ENCODE measurements around the gene C11orf98.
"Not testable (repeated sequence)": the region's sequence is repeated elsewhere in the genome, so short reads cannot be mapped to it uniquely, and the experiment has no call there.

C11orf98 gene

DNA sequence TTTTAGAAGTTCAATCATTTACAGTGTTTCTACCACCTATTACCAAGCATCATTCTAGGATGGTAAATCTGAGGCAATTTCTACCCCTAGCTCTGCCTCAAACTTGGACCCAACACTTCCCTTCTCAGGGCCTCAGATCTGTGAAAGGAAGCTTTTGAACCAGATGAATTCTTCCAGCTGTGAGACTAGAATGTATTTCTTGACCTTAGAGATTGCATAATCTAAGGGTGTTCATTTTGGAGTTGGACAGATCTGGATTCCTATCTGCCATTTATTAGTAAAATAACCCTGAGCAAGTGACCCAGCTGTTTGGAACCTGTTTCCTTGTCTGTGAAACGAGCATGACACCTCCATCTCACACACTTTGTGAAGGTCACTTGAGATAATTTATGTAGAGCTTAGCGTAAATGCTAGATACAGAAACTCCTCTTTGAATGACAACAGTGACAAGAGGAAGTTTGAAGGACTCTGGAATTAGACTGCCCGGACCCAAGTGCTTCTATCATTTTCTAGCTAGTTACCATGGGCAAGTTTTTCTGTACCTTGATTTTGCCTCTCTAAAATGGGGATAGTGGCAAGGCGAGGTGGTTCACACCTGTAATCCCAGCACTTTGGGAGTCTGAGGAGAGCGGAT, 8.1 kb downstream of the C11orf98 start:
- no peak for FAIRE-seq
- DNase-seq (ENCODE audit: insufficient read length, low spot score): no peak

- FAIRE-seq (no peak), DNase-seq (ENCODE audit: insufficient read length, low spot score) (no peak)
Observed at GRCh38 chr11:62654297-62654696, 10.7 kb downstream of the C11orf98 start.

DNA sequence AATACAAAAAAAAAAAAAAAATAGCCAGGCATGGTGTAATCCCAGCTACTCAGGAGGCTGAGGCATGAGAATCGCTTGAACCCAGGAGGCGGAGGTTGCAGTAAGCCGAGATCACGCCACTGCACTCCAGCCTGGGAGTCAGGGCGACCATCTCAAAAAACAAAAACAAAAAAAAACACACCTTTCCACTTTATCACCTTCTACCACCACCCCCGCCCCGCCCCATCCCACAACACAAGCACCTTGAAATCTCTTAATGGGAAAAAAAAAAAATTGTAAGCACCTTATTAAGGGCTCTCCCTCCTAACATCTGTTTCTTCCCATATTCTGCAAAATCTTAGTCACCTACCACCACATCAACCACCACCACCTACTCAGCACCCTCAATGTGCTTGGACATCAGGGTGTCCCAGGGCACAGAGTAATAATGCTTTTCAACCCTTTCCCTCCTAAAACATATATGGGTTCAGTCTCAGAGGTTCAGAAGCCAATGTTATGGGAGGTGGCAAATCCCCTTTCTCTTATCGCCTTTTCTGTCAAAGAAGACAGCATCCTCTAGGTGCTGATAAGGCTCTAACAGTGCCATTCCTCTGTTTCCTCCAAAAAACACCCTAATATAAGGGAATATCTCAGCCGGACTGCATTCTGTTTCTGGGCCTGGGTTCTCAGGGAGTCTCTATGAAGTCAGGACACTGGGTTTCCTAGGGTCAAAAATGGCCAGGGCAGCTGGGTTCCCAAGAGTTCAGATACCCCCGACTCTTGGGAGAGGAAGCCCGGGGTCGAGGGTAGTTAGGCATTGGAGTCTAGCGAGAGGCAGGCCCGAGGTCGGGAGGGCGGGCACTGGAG, 12.6 kb downstream of the C11orf98 start:
- no peak for DNase-seq (ENCODE audit: insufficient read length, low spot score)
- FAIRE-seq: peak; percentile 84

DNA sequence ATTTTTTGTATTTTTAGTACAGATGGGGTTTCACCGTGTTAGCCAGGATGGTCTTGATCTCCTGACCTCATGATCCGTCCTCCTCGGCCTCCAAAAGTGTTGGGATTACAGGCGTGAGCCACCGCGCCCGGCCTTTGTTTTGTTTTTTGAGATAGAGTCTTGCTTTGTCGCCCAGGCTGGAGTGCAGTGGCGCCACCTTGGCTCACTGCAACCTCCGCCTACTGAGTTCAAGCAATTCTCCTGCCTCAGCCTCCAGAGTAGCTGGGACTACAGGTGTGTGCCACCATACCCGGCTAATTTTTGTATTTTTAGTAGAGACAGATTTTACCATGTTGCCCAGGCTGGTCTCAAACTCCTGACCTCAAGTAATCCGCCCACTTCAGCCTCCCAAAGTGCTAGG, 14.7 kb downstream of the C11orf98 start:
- not testable (repeated sequence) for FAIRE-seq; DNase-seq (ENCODE audit: insufficient read length, low spot score)

DNA sequence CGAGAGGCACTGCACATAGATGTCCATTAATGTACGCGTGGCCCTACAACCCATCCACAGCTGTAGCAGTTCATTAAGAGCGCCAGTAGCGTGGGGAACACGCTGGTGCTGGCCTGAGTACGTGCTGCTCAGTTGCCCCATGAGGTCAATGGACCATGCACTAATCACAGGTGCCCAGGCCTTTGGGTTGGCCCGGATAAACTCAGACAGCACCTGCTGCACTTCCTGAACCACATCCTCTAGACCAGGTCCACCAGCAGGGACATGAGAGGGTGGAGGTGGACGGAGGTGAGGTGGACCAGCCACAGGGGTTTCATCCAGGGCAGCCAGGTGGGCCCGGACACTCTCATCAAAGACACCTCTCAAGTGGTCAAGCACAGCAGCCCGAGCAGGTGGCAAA, 15.5 kb downstream of the C11orf98 start:
- FAIRE-seq: no peak
- DNase-seq (ENCODE audit: insufficient read length, low spot score): no peak

DNA sequence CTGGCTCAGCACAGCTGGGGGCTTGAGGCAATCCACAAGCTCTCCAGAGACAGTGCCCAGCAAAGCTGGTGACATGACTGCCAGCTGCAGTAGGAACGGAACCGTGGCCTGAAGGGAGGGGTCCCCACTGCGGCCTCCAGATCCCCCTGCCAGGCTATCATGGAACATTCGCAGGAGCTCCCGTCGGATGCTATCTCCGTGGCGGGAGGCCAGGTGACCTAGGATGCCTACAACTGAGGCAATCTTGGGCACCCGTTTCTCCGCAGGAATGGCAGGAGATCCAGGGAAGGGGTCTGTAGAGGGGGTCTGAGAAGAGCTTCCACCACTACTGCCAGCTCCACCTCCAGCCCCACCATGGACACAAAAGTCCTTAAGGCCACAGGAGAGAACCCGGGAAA, 16.0 kb downstream of the C11orf98 start:
- FAIRE-seq: no peak
- DNase-seq (ENCODE audit: insufficient read length, low spot score): no peak

- FAIRE-seq (no peak), DNase-seq (ENCODE audit: insufficient read length, low spot score) (no peak)
Observed at GRCh38 chr11:62648185-62648966, 16.6 kb downstream of the C11orf98 start.

DNA sequence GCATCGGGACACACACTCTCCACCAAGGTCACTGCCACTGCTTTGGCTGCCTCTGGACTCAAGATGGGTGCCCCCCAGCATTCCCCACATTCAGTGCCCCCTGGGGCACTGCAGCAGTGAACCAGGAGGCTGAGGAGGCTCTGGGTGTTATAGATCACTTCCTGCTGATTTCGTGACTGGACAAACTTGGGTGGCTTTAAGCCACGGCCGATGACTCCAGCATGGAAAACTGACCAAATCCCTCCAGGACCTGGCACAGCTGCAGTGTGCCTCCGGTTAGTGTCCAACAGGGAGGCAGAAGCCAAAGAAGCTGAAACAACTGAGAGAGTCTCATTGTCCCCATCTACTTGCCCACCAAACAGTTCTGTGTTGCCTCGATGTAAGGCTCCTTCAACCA, 17.4 kb downstream of the C11orf98 start:
- FAIRE-seq (no peak), DNase-seq (ENCODE audit: insufficient read length, low spot score) (no peak)

DNA sequence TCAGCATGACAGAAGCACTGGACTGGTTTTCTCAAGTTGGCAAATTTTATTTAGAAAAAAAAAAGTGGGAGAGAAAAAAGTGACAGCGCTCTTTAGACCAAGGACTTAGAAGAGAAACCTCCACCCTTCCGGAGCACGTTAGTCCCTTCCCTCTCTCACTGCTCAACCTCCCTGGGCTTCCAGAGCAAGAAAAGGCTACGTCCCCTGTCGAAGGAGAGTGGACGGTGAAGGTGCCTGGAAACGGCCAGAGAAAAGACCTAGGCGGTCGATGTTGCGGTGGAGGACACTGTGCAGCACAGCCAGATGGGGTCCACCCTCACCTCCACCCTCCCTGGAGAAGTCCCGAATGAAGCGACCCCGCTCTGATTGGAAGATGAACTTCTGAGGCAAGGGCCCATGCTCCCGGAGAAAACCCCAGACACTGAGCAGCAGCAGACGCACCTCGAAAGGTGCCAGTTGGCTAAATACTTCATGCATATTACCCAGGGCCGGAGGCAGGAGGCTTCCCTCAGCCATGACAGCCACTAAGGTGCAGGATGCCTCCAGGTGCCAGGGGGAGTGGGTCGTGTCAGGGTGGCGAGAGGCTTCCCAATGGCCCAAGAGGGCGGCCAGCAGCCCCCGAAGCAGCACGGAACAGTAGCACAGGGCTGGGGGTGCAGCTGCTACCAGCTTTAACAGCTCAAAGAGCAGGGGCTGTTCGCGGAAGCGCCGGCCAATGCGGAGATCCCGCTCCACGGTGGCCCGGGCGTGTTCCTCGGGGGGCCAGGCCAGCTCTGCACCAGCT, 18.0 kb downstream of the C11orf98 start:
- DNase-seq (ENCODE audit: insufficient read length, low spot score): no peak
- no peak for FAIRE-seq

DNA sequence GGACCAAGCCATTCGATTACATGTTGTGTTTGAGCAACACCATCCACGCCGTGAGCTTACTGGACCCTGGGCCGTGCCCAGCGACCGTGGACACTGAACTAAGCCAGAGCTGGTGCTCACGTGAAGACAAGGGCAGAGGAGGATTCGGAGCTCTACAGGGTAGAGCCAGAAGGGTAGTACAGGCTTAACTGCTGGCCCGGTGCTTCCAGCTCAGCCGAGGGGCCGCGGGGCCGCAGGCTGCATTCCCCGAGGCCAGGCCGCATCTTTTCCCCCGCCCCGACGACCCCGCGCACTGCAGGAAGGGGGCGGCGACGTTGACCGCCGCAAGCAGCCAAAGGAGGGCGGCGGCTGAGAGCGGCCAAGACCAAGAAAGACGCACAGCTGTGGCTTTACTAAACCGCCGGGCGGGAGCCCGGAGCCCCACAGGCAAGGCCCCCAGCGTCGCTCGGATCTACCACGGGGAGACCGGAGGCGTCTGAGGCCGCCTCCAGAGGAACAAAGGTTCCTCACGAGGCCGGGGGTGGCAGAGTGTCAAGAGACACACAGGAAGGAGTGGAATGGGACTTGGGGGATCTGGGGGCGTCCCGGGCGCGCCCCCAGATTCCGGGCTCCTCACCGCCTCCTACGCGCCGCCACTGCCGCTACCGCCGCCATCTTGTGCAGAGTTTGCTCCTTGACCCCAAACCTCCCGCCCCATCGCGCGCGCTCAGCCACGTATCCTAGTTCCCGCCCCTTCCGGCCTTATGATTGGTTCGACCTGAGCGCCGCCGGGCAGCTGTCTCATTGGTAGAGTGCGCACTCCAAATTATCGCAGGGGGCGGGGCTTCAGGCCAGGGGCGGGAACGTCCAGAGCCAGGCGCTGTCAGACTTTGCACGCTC, 18.8 kb downstream of the C11orf98 start, which contains the start of gene GANAB:
Gene GANAB (minus strand): TSS at position 668 of the 879 bp plus-strand sequence. CDS start 14 bp downstream, at position 654.
- FAIRE-seq (peak; percentile 75), DNase-seq (ENCODE audit: insufficient read length, low spot score) (peak; percentile 99)

- DNase-seq (ENCODE audit: insufficient read length, low spot score) (no peak), FAIRE-seq (peak; percentile 69)
Observed at GRCh38 chr11:62645671-62645945, 19.4 kb downstream of the C11orf98 start.

- no peak for DNase-seq (ENCODE audit: insufficient read length, low spot score)
- no peak for FAIRE-seq
Observed at GRCh38 chr11:62644220-62644619, 20.8 kb downstream of the C11orf98 start.

DNA sequence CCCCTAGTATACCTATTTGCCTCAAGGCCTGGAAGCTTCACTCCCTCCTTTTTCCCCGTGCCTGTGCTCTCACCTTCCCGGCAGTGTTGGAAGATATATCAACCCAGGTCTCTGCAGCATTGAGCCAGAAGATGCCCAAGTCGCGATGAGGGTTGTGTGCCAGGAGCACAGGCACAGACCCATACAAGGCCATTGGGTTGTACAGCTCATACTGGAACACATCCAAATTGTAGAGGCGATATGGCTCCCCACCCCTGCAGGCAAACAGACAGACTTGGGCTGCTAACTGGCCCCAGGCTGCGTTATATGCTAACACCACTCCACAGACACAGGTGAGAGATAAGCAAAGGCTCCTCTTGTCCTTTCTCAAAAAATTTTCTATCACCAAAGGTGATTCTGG, 32.5 kb downstream of the C11orf98 start:
- FAIRE-seq: no peak
- no peak for DNase-seq (ENCODE audit: insufficient read length, low spot score)

DNA sequence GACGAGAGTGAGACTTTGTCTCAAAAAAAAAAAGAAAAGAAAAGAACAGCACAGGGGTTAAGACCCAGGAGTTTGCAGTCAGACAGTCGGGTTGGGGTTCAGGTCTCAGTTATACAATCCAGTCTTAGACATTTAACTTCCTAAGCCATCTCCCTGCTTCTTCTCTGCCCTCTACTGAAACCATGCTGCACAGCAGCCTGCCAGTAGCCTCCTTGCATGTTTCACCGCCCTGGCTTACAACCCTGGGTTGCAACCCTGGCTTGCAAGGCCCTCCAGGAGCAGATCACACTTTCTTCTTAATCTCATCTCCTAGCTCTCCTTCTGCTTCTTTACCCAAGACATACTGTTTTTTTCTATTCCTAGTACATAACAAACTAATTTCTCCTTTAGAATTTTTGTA, 37.3 kb downstream of the C11orf98 start:
- DNase-seq (ENCODE audit: insufficient read length, low spot score): no peak
- FAIRE-seq: no peak

DNA sequence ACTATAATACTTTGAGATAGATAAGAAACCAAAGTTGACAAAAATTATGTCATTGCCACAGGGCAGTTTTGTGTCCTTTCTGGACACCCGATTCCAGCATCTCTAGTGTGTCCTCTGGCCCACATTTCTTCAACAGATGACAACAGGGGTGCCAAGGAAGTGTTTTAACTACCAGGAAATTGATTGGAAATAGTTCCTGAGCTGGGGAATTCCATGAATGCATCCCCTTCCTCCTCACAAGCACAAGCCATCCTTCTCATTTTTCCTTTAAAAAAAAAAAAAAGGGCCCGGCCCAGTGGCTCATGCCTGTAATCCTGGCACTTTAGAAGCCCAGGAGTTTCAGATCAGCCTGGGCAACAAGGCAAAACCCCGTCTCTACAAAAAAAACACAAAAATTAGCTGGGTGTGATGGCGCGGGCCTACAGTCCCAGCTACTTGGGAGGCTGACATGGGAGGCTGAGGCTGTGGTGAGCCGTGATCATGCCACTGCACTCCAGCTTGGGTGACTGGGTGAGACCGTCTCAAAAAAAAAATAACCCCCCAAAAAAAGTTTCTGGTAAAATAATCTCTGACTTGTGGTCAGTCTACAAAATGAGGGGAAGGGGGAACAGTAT, 42.4 kb downstream of the C11orf98 start:
- no peak for DNase-seq (ENCODE audit: insufficient read length, low spot score)
- FAIRE-seq: no peak

- peak; percentile 95 for FAIRE-seq
Observed at GRCh38 chr11:62621567-62622470, 43.2 kb downstream of the C11orf98 start, which contains the start of gene B3GAT3. TSS of gene B3GAT3 (minus strand) at chr11:62621986. CDS start at chr11:62621947, 39 bp downstream.

GRCh38 chr11:62621027-62621566, 43.9 kb downstream of the C11orf98 start:
- peak; percentile 67 for FAIRE-seq
- no peak for DNase-seq (ENCODE audit: insufficient read length, low spot score)

More at GRCh38 chr11:62621567-62622470, 43.2 kb downstream of the C11orf98 start, which contains the start of gene B3GAT3:
- peak; percentile 99 for DNase-seq (ENCODE audit: insufficient read length, low spot score)

- FAIRE-seq: not testable (repeated sequence)
Observed at GRCh38 chr11:62616957-62617356, 48.1 kb downstream of the C11orf98 start.

More at GRCh38 chr11:62616957-62617356, 48.1 kb downstream of the C11orf98 start:
- not testable (repeated sequence) for DNase-seq (ENCODE audit: insufficient read length, low spot score)
